Panc1 (cell line): ENCODE measurements around the gene IDNK. TPM values are rescaled to one million over a fixed set of nuclear protein-coding genes. Genes with fewer than 3 reads are reported as not detected.
A peak's percentile ranks its signal among the peaks of the same experiment; 100 is the strongest.

Experiments used
- ATAC-seq: fragments of 200-7000 bp; cut with Tn5 transposase; 2 replicates; pipeline ENCODE4 v1.9.1; 2020; ENCODE audit warnings: mild to moderate bottlenecking, moderate library complexity
- BruUV-seq: library from RNA; stranded (reverse); fragments of 400-500 nt; replicated peaks from 2 replicates; lab custom pipeline; 2021; lab: Mats Ljungman, UMichigan
- CTCF ChIA-PET: fragments of 300-600 bp; sonication (Branson Sonifier 250); formaldehyde crosslinking; loops from one replicate; lab custom pipeline; 2022; ENCODE audit warnings: antibody characterized with exemption; lab: Charles Lee
- POLR2A ChIA-PET: fragments of 300-600 bp; sonication (Branson Sonifier 250); formaldehyde crosslinking; loops from one replicate; lab custom pipeline; 2022; ENCODE audit warnings: antibody characterized with exemption; lab: Charles Lee
- DNase-seq: peaks from one replicate; pipeline ENCODE4 v3.0.0-alpha.2; 2010; ENCODE audit warnings: low read depth, low spot score
- H3K27ac ChIP-seq: 2 replicates; pipeline ENCODE4 v1.5.1; 2011; ENCODE audit warnings: mild to moderate bottlenecking, low read length, inconsistent platforms
- H3K27me3 ChIP-seq: fragments of 200-500 bp; sonication (Bioruptor generic); 2 replicates; pipeline ENCODE4 v1.6.0; 2014; ENCODE audit warnings: low read length, inconsistent platforms; ENCODE audit not compliant: control insufficient read depth, insufficient read depth
- H3K36me3 ChIP-seq: fragments of 200-500 bp; sonication (Bioruptor generic); 2 replicates; pipeline ENCODE4 v1.5.1; 2014; ENCODE audit warnings: inconsistent platforms, mild to moderate bottlenecking, low read length, moderate library complexity; ENCODE audit not compliant: control insufficient read depth, insufficient read depth
- H3K4me1 ChIP-seq: 2 replicates; pipeline ENCODE4 v1.5.1; 2011; ENCODE audit warnings: inconsistent platforms, mild to moderate bottlenecking, low read length, moderate library complexity; ENCODE audit not compliant: control insufficient read depth, insufficient read depth
- H3K4me3 ChIP-seq, 2 experiments: 2 replicates each; pipeline ENCODE4 v1.5.1; 2011 to 2012; ENCODE audit warnings: low read depth in 2 of 2, low read length in 2 of 2, mild to moderate bottlenecking in 2 of 2, inconsistent platforms in 1 of 2, moderate library complexity in 1 of 2
- H3K9me3 ChIP-seq: fragments of 200-500 bp; sonication (Bioruptor generic); 2 replicates; pipeline ENCODE4 v1.5.1; 2014; ENCODE audit warnings: low read depth, mild to moderate bottlenecking, inconsistent platforms, low read length, moderate library complexity; ENCODE audit not compliant: control insufficient read depth, insufficient read depth
- POLR2AphosphoS5 ChIP-seq: IDR thresholded peaks from 2 replicates; pipeline ENCODE4 v1.6.1; 2012; ENCODE audit warnings: mild to moderate bottlenecking, low read depth, low read length, moderate library complexity
- SIN3A ChIP-seq: IDR thresholded peaks from 2 replicates; pipeline ENCODE4 v1.6.1; 2012; ENCODE audit warnings: low read depth, mild to moderate bottlenecking, low read length, moderate library complexity, borderline replicate concordance; ENCODE audit not compliant: insufficient read depth
- TCF7L2 ChIP-seq: IDR thresholded peaks from 2 replicates; pipeline ENCODE4 v1.6.1; 2011; ENCODE audit warnings: mild to moderate bottlenecking, low read depth, low read length, inconsistent platforms
- in situ Hi-C: cut with HindIII; loops from 2 replicates; pipeline ENCODE4 v1.10.0; 2016; ENCODE audit warnings: low sequenced_read_pairs, low pct_unique_long_range_greater_than_20kb
- intact Hi-C: fragments of 100-400 bp; cut with micrococcal nuclease; formaldehyde crosslinking; loops from one replicate; pipeline ENCODE4 v1.10.0; 2022; ENCODE audit not compliant: unreplicated experiment
- total RNA-seq: library from RNA; stranded (reverse); gene quantifications from one replicate; pipeline ENCODE4 v1.2.1, GENCODE V29; 2021; ENCODE audit not compliant: unreplicated experiment
- TF ChIP-seq, protein P1 (sequence below): fragments of 450-650 bp; IDR thresholded peaks from 2 replicates; pipeline ENCODE4 v1.5.1; 2017; ENCODE audit warnings: mild to moderate bottlenecking
- TF ChIP-seq, protein P2 (sequence below), 2 experiments: IDR thresholded peaks; 2 replicates each; pipeline ENCODE4 v1.6.1; 2011 to 2012; ENCODE audit warnings: low read depth in 2 of 2, control low read depth in 1 of 2, low read length in 1 of 2, mild to moderate bottlenecking in 1 of 2, moderate library complexity in 1 of 2; ENCODE audit not compliant: insufficient read depth in 1 of 2

IDNK gene
- total RNA-seq, 1 experiment from 2014 or later, result 1.9 TPM

GRCh38 chr9:83582029-83582428 lies 40.9 kb upstream of the IDNK start:
- H3K4me3 ChIP-seq, result no peak overlapping the region
- no TSS peak for BruUV-seq
- ChIA-PET CTCF (no interaction called here), POLR2A (no interaction called here)
- no peaks in the 10 kb centered on the region for H3K4me1 ChIP-seq
- in situ Hi-C loops (no loop called here), intact Hi-C loops (no loop called here)
- H3K9me3 ChIP-seq, result no peaks in the 10 kb centered on the region
- no peak overlapping the region for H3K27ac ChIP-seq
- H3K36me3 ChIP-seq, result no peaks in the 10 kb centered on the region
- no peak for ATAC-seq
- DNase-seq, result no peak
- TF ChIP-seq POLR2AphosphoS5 (no peak), TCF7L2 (no peak), SIN3A (no peak)
- TF ChIP-seq, protein P1, sequence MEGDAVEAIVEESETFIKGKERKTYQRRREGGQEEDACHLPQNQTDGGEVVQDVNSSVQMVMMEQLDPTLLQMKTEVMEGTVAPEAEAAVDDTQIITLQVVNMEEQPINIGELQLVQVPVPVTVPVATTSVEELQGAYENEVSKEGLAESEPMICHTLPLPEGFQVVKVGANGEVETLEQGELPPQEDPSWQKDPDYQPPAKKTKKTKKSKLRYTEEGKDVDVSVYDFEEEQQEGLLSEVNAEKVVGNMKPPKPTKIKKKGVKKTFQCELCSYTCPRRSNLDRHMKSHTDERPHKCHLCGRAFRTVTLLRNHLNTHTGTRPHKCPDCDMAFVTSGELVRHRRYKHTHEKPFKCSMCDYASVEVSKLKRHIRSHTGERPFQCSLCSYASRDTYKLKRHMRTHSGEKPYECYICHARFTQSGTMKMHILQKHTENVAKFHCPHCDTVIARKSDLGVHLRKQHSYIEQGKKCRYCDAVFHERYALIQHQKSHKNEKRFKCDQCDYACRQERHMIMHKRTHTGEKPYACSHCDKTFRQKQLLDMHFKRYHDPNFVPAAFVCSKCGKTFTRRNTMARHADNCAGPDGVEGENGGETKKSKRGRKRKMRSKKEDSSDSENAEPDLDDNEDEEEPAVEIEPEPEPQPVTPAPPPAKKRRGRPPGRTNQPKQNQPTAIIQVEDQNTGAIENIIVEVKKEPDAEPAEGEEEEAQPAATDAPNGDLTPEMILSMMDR, result no peak
- TF ChIP-seq, protein P2, sequence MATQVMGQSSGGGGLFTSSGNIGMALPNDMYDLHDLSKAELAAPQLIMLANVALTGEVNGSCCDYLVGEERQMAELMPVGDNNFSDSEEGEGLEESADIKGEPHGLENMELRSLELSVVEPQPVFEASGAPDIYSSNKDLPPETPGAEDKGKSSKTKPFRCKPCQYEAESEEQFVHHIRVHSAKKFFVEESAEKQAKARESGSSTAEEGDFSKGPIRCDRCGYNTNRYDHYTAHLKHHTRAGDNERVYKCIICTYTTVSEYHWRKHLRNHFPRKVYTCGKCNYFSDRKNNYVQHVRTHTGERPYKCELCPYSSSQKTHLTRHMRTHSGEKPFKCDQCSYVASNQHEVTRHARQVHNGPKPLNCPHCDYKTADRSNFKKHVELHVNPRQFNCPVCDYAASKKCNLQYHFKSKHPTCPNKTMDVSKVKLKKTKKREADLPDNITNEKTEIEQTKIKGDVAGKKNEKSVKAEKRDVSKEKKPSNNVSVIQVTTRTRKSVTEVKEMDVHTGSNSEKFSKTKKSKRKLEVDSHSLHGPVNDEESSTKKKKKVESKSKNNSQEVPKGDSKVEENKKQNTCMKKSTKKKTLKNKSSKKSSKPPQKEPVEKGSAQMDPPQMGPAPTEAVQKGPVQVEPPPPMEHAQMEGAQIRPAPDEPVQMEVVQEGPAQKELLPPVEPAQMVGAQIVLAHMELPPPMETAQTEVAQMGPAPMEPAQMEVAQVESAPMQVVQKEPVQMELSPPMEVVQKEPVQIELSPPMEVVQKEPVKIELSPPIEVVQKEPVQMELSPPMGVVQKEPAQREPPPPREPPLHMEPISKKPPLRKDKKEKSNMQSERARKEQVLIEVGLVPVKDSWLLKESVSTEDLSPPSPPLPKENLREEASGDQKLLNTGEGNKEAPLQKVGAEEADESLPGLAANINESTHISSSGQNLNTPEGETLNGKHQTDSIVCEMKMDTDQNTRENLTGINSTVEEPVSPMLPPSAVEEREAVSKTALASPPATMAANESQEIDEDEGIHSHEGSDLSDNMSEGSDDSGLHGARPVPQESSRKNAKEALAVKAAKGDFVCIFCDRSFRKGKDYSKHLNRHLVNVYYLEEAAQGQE (IDR thresholded peaks at IDR 0.05; ENCODE audit: insufficient read depth in 1 of 2, low read depth in 2 of 2, low read length in 1 of 2), result no peak
- no peaks in the 10 kb centered on the region for H3K27me3 ChIP-seq

DNA sequence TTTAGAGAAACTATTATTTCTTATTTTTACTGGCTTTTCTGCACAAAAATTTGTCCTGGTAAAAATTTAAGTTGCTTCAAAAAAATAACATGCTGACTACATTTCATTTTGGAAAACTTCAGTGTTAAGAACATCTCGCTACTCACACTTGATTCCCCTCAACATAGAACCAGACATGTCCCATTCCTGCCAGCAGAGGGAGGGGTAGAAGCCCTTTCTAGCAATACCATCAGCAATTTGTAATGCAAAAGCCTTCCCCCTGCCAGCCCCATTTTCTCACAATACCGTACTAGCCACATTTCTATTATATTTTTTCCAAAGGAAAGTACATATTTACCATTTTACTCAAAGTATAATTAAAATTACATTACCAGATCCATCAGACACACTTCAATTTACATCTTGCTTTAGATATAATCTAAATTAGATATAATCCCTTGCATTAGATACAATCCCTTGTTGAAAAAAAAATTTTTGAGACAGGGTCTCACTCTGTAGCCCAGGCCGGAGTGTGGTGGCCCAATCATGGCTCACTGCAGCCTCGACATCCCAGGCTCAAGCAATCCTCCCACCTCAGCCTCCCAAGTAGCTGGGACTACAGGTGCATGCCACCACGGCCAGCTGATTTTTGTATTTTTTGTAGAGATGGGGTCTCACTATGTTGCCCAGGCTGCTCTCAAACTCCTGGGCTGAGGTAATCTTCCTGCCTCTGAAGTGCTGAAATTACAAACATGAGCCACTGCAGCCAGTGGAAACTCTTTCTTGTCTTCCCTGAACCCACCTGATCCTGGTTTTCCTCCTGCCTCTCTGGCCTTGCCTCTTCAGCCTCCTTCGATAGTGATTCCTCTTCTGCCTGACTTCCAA lies 39.6 kb upstream of the IDNK start:
- in situ Hi-C loops (no loop called here), intact Hi-C loops (no loop called here)
- no TSS peak for BruUV-seq
- ChIA-PET CTCF (no interaction called here), POLR2A (no interaction called here)
- Histone ChIP-seq H3K27ac (no peak overlapping the region), H3K4me1 (no peaks in the 10 kb centered on the region), H3K27me3 (no peaks in the 10 kb centered on the region), H3K9me3 (no peaks in the 10 kb centered on the region), H3K4me3 (no peak overlapping the region), H3K36me3 (no peaks in the 10 kb centered on the region)
- DNase-seq (peak; percentile 7), ATAC-seq (peak; percentile 78)
- TF ChIP-seq POLR2AphosphoS5 (no peak), SIN3A (no peak), TCF7L2 (no peak)
- TF ChIP-seq, protein P1, result peak; percentile 75
- TF ChIP-seq, protein P2 (IDR thresholded peaks at IDR 0.05; ENCODE audit: insufficient read depth in 1 of 2, low read depth in 2 of 2, low read length in 1 of 2), result no peak
